HEK293 (cell line): ENCODE measurements around the gene C1GALT1C1.

Experiments
- CTCF ChIP-seq: fragments of 450-650 bp; formaldehyde crosslinking; IDR thresholded peaks from 2 replicates; pipeline ENCODE4 v1.5.1; 2016; ENCODE audit warnings: missing biosample characterization, missing genetic modification characterization
- GLIS2 ChIP-seq: fragments of 450-650 bp; formaldehyde crosslinking; IDR thresholded peaks from 2 replicates; pipeline ENCODE4 v1.5.1; 2016; ENCODE audit warnings: missing biosample characterization, missing genetic modification characterization
- KLF8 ChIP-seq: fragments of 450-650 bp; formaldehyde crosslinking; IDR thresholded peaks from 2 replicates; pipeline ENCODE4 v1.5.1; 2016; ENCODE audit warnings: missing biosample characterization, missing genetic modification characterization
- SP2 ChIP-seq: fragments of 450-650 bp; formaldehyde crosslinking; IDR thresholded peaks from 2 replicates; pipeline ENCODE4 v1.5.1; 2016; ENCODE audit warnings: missing biosample characterization, missing genetic modification characterization
- SP7 ChIP-seq: fragments of 450-650 bp; formaldehyde crosslinking; IDR thresholded peaks from 2 replicates; pipeline ENCODE4 v1.5.1; 2016; ENCODE audit warnings: missing biosample characterization, missing genetic modification characterization
- WT1 ChIP-seq: fragments of 450-650 bp; formaldehyde crosslinking; IDR thresholded peaks from 2 replicates; pipeline ENCODE4 v1.5.1; 2016; ENCODE audit warnings: missing biosample characterization, missing genetic modification characterization
- ZBTB10 ChIP-seq: fragments of 450-650 bp; formaldehyde crosslinking; IDR thresholded peaks from 2 replicates; pipeline ENCODE4 v1.5.1; 2016; ENCODE audit warnings: missing biosample characterization, missing genetic modification characterization
- ZBTB11 ChIP-seq: fragments of 450-650 bp; formaldehyde crosslinking; conservative IDR thresholded peaks from 2 replicates; pipeline ENCODE4 v1.5.1; 2016; ENCODE audit warnings: low read depth, missing biosample characterization, missing genetic modification characterization
- ZBTB20 ChIP-seq: fragments of 450-650 bp; formaldehyde crosslinking; IDR thresholded peaks from 2 replicates; pipeline ENCODE4 v1.5.1; 2016; ENCODE audit warnings: missing biosample characterization, missing genetic modification characterization
- ZFP41 ChIP-seq: fragments of 450-650 bp; formaldehyde crosslinking; IDR thresholded peaks from 2 replicates; pipeline ENCODE4 v1.5.1; 2016; ENCODE audit warnings: missing biosample characterization, missing genetic modification characterization, borderline replicate concordance
- ZNF341 ChIP-seq: fragments of 450-650 bp; formaldehyde crosslinking; IDR thresholded peaks from 2 replicates; pipeline ENCODE4; 2016; ENCODE audit warnings: low read depth, missing biosample characterization, missing genetic modification characterization
- ZNF391 ChIP-seq: fragments of 450-650 bp; formaldehyde crosslinking; IDR thresholded peaks from 2 replicates; pipeline ENCODE4 v1.5.1; 2016; ENCODE audit warnings: low read depth, missing biosample characterization, missing genetic modification characterization, borderline replicate concordance
- ZNF398 ChIP-seq: fragments of 450-650 bp; formaldehyde crosslinking; IDR thresholded peaks from 2 replicates; pipeline ENCODE4 v1.5.1; 2017; ENCODE audit warnings: missing biosample characterization, missing genetic modification characterization
- ZNF639 ChIP-seq: fragments of 450-650 bp; formaldehyde crosslinking; IDR thresholded peaks from 2 replicates; pipeline ENCODE4 v1.5.1; 2016; ENCODE audit warnings: missing biosample characterization, missing genetic modification characterization
- ZNF707 ChIP-seq: fragments of 450-650 bp; formaldehyde crosslinking; IDR thresholded peaks from 2 replicates; pipeline ENCODE4 v1.5.1; 2016; ENCODE audit warnings: missing biosample characterization, missing genetic modification characterization
- ZNF791 ChIP-seq: fragments of 450-650 bp; formaldehyde crosslinking; IDR thresholded peaks from 2 replicates; pipeline ENCODE4 v1.5.1; 2016; ENCODE audit warnings: missing biosample characterization, missing genetic modification characterization
- ZXDB ChIP-seq: fragments of 450-650 bp; formaldehyde crosslinking; IDR thresholded peaks from 2 replicates; pipeline ENCODE4 v1.5.1; 2016; ENCODE audit warnings: missing biosample characterization, missing genetic modification characterization
- TF ChIP-seq, protein P1 (sequence below): fragments of 450-650 bp; formaldehyde crosslinking; IDR thresholded peaks from 2 replicates; pipeline ENCODE4 v1.5.1; 2016; ENCODE audit warnings: missing biosample characterization, missing genetic modification characterization
- TF ChIP-seq, protein P2 (sequence below): fragments of 450-650 bp; formaldehyde crosslinking; IDR thresholded peaks from 2 replicates; pipeline ENCODE4 v1.5.1; 2016; ENCODE audit warnings: missing biosample characterization, missing genetic modification characterization
- TF ChIP-seq, protein P3 (sequence below): fragments of 450-650 bp; formaldehyde crosslinking; IDR thresholded peaks from 2 replicates; pipeline ENCODE4 v1.5.1; 2016; ENCODE audit warnings: missing biosample characterization, missing genetic modification characterization

Gene C1GALT1C1

GRCh38 chrX:120629667-120630537, at the start of gene C1GALT1C1 (continued):
- TF ChIP-seq SP7 (peak; percentile 63; the same call in 1 of the 2 replicates), CTCF (tag by site-specific recombination) (peak; percentile 68), ZBTB11 (tag by site-specific recombination) (peak; percentile 82), ZXDB (tag by site-specific recombination) (peak; percentile 72), ZFP41 (tag by site-specific recombination) (no peak), ZNF707 (tag by site-specific recombination) (no peak), ZNF391 (tag by site-specific recombination) (0 out of 2 replicates have a peak, but pooled peaks have one; percentile 45), ZBTB20 (tag by site-specific recombination) (peak; percentile 53; the same call in 1 of the 2 replicates), SP2 (peak; percentile 87), ZNF341 (tag by site-specific recombination) (peak; percentile 95), WT1 (tag by site-specific recombination) (peak; percentile 29; the same call in 1 of the 2 replicates), ZNF639 (tag by site-specific recombination) (peak; percentile 58; the same call in 1 of the 2 replicates), ZNF398 (peak; percentile 99), GLIS2 (tag by site-specific recombination) (peak; percentile 49), ZNF791 (tag by site-specific recombination) (no peak), ZBTB10 (peak; percentile 89), KLF8 (tag by site-specific recombination) (peak; percentile 90)
- TF ChIP-seq, protein P1, sequence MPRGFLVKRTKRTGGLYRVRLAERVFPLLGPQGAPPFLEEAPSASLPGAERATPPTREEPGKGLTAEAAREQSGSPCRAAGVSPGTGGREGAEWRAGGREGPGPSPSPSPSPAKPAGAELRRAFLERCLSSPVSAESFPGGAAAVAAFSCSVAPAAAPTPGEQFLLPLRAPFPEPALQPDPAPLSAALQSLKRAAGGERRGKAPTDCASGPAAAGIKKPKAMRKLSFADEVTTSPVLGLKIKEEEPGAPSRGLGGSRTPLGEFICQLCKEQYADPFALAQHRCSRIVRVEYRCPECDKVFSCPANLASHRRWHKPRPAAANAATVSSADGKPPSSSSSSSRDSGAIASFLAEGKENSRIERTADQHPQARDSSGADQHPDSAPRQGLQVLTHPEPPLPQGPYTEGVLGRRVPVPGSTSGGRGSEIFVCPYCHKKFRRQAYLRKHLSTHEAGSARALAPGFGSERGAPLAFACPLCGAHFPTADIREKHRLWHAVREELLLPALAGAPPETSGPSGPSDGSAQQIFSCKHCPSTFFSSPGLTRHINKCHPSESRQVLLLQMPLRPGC (tag by site-specific recombination) = no peak
- TF ChIP-seq, protein P2, sequence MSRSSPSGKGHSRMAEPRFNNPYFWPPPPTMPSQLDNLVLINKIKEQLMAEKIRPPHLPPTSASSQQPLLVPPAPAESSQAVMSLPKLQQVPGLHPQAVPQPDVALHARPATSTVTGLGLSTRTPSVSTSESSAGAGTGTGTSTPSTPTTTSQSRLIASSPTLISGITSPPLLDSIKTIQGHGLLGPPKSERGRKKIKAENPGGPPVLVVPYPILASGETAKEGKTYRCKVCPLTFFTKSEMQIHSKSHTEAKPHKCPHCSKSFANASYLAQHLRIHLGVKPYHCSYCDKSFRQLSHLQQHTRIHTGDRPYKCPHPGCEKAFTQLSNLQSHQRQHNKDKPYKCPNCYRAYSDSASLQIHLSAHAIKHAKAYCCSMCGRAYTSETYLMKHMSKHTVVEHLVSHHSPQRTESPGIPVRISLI = no peak
- TF ChIP-seq, protein P3, sequence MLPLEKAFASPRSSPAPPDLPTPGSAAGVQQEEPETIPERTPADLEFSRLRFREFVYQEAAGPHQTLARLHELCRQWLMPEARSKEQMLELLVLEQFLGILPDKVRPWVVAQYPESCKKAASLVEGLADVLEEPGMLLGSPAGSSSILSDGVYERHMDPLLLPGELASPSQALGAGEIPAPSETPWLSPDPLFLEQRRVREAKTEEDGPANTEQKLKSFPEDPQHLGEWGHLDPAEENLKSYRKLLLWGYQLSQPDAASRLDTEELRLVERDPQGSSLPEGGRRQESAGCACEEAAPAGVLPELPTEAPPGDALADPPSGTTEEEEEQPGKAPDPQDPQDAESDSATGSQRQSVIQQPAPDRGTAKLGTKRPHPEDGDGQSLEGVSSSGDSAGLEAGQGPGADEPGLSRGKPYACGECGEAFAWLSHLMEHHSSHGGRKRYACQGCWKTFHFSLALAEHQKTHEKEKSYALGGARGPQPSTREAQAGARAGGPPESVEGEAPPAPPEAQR (tag by site-specific recombination) = no peak
